ENCODE data around the gene VAMP1.

Gene VAMP1

GRCh38 chr12:6463858-6464257 lies 6.6 kb downstream of the VAMP1 start:
- peaks cover 86% of the 10 kb centered on the region for H3K36me3 Mint-ChIP-seq (ENCODE audit: low read depth)
- peak overlapping the region; percentile 77 for H3K4me3 Mint-ChIP-seq
- H3K27ac Mint-ChIP-seq = peak overlapping the region; percentile 99

DNA sequence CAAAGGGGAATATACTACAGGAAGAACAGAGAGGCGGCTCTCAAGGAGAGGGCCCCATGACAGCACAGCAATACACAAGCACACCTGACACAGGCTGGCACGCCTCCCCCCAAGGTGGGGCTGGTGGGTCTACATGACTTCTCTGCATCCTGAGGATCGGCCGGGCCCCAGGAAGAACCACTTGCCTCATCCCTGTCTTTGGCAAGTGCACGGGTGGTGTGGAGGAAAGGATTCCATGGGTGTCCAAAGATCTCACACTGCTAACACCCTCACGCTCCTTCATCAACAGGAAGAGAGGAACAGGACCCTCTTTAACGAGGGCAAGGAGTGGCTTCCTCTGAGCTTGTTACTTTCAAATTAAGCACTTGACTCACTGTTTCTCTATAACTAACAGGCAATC lies 7.3 kb downstream of the VAMP1 start:
- H3K4me3 Mint-ChIP-seq = peak overlapping the region; percentile 77
- peaks cover 73% of the 10 kb centered on the region for H3K4me1 Mint-ChIP-seq (ENCODE audit: low read depth)
- H3K9me3 Mint-ChIP-seq = no peaks in the 10 kb centered on the region
- H3K27me3 Mint-ChIP-seq (ENCODE audit: low read depth) = no peaks in the 10 kb centered on the region
- peak overlapping the region; percentile 99 for H3K27ac Mint-ChIP-seq
- H3K36me3 Mint-ChIP-seq (ENCODE audit: low read depth) = peaks cover 86% of the 10 kb centered on the region

More at GRCh38 chr12:6463858-6464257, 6.6 kb downstream of the VAMP1 start:
- Mint-ChIP-seq H3K27me3 (ENCODE audit: low read depth) (no peaks in the 10 kb centered on the region), H3K4me1 (ENCODE audit: low read depth) (peaks cover 73% of the 10 kb centered on the region), H3K9me3 (no peaks in the 10 kb centered on the region)

GRCh38 chr12:6462234-6462995 lies 8.1 kb downstream of the VAMP1 start:
- Mint-ChIP-seq H3K4me1 (ENCODE audit: low read depth) (peaks cover 69% of the 10 kb centered on the region), H3K27ac (peak overlapping the region; percentile 99), H3K4me3 (peak overlapping the region; percentile 77), H3K27me3 (ENCODE audit: low read depth) (no peaks in the 10 kb centered on the region), H3K9me3 (no peaks in the 10 kb centered on the region), H3K36me3 (ENCODE audit: low read depth) (peaks cover 84% of the 10 kb centered on the region)

DNA sequence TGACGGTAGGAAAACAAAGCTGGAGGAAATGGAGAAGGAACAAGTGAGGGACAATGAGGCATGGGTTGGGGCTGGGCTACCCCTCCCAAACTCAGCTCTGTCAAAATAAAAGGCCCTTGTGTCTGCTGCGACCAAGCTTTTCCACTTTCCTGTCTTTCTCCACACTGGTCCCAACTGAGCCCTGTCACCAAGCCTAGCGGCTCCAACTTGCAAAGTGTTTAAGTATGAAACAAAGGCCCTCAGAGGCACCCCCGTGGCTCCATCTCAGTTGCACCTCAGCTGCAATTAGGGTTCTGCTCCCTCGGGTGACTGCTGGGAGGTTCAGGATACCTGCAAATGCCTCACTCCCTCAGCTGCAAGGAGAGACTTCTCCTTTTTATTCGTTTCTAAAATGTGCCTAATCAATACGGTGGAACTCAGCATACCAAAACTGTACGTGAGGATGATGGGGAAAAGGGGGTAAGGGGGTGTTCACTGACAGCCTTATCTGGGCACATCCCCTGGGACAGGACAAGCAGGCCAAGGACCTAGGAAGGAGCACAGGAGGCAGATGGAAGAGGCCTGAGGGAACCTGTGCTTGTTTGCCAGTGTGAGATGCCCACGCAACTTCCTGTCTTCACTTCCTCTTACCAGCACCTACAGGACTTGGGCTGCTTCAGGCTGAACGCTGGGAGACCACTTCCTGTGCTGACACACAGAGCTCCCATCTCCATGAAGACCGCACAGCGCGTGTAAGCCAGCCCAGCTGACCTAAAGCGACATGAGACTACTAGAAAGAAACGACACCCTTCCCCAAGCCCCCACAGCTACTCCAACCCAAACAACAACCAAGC lies 8.9 kb downstream of the VAMP1 start:
- Mint-ChIP-seq H3K36me3 (ENCODE audit: low read depth) (peaks cover 83% of the 10 kb centered on the region), H3K4me3 (peak overlapping the region; percentile 86), H3K27me3 (ENCODE audit: low read depth) (no peaks in the 10 kb centered on the region), H3K9me3 (no peaks in the 10 kb centered on the region), H3K27ac (peak overlapping the region; percentile 99), H3K4me1 (ENCODE audit: low read depth) (peaks cover 67% of the 10 kb centered on the region)

DNA sequence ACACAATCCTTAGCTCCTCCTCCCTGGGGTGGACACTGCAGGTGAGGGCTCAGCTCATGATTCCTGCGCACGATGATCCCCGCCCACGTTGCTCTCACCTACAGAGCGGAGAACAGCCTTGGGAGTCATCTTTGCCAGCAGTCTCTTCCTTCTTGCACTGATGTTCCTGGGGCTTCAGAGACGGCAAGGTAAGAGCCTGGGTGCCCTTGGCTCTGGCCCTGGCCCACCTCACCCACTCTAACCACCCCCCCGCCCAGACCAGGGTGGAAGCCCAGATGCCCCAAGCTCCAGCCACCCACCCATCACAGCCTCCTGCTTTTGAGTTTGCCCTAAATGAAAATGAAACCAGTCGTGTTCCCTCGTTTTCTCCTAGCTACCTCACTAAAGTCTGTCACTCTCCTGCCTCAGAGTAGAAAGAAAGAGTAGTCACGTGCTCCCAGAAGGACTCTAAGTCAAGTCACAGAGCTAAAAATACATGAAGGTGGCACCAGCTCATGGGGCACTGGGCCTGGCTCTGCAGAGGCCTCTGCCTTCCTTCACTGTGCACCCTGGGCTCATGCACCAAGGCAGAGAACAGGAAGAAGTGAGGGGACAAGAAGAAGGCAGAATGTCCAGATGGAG lies 9.6 kb downstream of the VAMP1 start:
- Mint-ChIP-seq H3K4me1 (ENCODE audit: low read depth) (peaks cover 66% of the 10 kb centered on the region), H3K27ac (peak overlapping the region; percentile 99), H3K9me3 (no peaks in the 10 kb centered on the region), H3K4me3 (peak overlapping the region; percentile 86), H3K27me3 (ENCODE audit: low read depth) (no peaks in the 10 kb centered on the region), H3K36me3 (ENCODE audit: low read depth) (peaks cover 81% of the 10 kb centered on the region)

- Mint-ChIP-seq H3K27ac (peak overlapping the region; percentile 73), H3K9me3 (no peaks in the 10 kb centered on the region), H3K36me3 (ENCODE audit: low read depth) (peaks cover 78% of the 10 kb centered on the region), H3K4me1 (ENCODE audit: low read depth) (peaks cover 56% of the 10 kb centered on the region), H3K27me3 (ENCODE audit: low read depth) (no peaks in the 10 kb centered on the region), H3K4me3 (peak overlapping the region; percentile 30)
Measured at GRCh38 chr12:6459004-6459337, 11.5 kb downstream of the VAMP1 start.

- Mint-ChIP-seq H3K27ac (peak overlapping the region; percentile 73), H3K4me3 (no peak overlapping the region), H3K4me1 (ENCODE audit: low read depth) (peaks cover 54% of the 10 kb centered on the region), H3K9me3 (no peaks in the 10 kb centered on the region), H3K27me3 (ENCODE audit: low read depth) (no peaks in the 10 kb centered on the region), H3K36me3 (ENCODE audit: low read depth) (peaks cover 79% of the 10 kb centered on the region)
Measured at GRCh38 chr12:6458281-6459003, 12.0 kb downstream of the VAMP1 start.

DNA sequence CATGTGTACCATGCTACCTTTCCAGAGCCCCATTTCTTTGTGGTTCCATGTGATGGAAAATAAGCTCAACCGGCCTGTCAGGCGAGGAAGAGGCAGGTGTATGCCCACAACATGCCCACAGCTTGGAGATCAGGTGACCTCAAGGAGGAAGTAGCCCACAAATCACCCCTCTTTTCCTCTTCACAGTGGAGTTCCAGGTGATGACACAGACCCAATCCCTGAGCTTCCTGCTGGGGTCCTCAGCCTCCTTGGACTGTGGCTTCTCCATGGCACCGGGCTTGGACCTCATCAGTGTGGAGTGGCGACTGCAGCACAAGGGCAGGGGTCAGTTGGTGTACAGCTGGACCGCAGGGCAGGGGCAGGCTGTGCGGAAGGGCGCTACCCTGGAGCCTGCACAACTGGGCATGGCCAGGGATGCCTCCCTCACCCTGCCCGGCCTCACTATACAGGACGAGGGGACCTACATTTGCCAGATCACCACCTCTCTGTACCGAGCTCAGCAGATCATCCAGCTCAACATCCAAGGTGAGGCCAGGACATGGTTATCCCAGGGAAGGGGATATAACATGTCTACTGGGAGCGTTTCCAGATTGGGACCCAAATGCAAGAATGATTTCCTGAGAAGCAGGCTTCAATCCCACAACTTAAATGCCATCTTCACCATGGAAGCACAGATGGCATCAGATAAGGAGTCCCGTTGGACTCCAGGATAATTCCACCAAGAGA lies 13.1 kb downstream of the VAMP1 start:
- Mint-ChIP-seq H3K27ac (peak overlapping the region; percentile 27), H3K4me3 (no peak overlapping the region), H3K27me3 (ENCODE audit: low read depth) (no peaks in the 10 kb centered on the region), H3K4me1 (ENCODE audit: low read depth) (peaks cover 52% of the 10 kb centered on the region), H3K36me3 (ENCODE audit: low read depth) (peaks cover 77% of the 10 kb centered on the region), H3K9me3 (no peaks in the 10 kb centered on the region)

DNA sequence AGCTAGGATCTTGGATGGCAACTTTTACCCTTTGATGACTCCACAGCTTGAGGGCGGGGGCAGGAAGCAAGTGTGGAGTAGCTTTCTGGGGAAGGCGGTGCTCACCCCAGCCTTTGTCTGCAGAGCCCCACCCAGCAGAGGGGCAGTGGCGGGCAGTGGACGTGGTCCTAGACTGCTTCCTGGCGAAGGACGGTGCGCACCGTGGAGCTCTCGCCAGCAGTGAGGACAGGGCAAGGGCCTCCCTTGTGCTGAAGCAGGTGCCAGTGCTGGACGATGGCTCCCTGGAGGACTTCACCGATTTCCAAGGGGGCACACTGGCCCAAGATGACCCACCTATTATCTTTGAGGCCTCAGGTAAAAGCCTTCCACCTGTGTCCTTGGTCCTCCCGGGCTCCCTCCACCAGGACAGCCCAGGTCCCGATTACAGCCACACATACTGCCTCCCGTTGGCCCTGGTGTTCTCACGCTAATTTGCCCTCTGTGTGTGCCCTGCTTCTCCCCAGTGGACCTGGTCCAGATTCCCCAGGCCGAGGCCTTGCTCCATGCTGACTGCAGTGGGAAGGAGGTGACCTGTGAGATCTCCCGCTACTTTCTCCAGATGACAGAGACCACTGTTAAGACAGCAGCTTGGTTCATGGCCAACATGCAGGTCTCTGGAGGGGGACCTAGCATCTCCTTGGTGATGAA lies 17.4 kb downstream of the VAMP1 start:
- Mint-ChIP-seq H3K4me1 (ENCODE audit: low read depth) (peaks cover 45% of the 10 kb centered on the region), H3K4me3 (peak overlapping the region; percentile 98), H3K27ac (peak overlapping the region; percentile 97), H3K36me3 (ENCODE audit: low read depth) (peaks cover 62% of the 10 kb centered on the region), H3K9me3 (no peaks in the 10 kb centered on the region), H3K27me3 (ENCODE audit: low read depth) (no peaks in the 10 kb centered on the region)

DNA sequence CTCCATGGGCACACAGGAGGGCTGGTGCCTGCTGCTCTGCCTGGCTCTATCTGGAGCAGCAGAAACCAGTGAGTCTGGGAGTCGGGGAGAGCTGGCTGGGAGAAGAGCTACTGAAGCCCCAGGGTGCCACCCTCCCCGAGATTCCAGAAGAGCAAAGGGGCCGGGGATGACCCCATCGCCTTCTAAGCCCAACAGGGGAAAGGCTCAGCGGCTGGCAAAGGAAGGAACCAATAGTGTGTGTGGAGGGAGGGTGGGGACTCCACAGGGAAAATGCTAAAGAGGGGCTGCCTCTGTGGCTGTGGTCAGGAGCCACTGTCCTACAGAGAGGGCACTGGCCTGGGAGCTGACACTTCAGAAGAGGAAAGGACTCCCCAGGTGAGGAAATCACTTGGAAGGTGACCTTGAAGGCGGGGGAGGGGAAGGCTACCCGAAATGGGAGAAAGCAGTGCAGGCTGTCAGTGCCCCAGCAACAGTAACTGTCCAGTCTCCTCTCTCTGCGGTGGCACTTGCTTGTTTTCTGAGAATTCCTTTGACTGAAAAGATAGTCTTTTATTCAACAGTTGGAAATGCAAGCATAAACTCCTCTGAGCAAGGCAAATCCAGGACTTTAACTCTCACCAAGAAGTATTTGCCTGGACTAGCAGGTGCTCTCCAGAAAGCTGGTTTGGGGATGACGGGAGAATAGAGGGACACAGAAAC lies 18.1 kb downstream of the VAMP1 start:
- Mint-ChIP-seq H3K27me3 (ENCODE audit: low read depth) (no peaks in the 10 kb centered on the region), H3K36me3 (ENCODE audit: low read depth) (peaks cover 66% of the 10 kb centered on the region), H3K27ac (peak overlapping the region; percentile 97), H3K4me1 (ENCODE audit: low read depth) (peaks cover 51% of the 10 kb centered on the region), H3K9me3 (no peaks in the 10 kb centered on the region), H3K4me3 (peak overlapping the region; percentile 98)

DNA sequence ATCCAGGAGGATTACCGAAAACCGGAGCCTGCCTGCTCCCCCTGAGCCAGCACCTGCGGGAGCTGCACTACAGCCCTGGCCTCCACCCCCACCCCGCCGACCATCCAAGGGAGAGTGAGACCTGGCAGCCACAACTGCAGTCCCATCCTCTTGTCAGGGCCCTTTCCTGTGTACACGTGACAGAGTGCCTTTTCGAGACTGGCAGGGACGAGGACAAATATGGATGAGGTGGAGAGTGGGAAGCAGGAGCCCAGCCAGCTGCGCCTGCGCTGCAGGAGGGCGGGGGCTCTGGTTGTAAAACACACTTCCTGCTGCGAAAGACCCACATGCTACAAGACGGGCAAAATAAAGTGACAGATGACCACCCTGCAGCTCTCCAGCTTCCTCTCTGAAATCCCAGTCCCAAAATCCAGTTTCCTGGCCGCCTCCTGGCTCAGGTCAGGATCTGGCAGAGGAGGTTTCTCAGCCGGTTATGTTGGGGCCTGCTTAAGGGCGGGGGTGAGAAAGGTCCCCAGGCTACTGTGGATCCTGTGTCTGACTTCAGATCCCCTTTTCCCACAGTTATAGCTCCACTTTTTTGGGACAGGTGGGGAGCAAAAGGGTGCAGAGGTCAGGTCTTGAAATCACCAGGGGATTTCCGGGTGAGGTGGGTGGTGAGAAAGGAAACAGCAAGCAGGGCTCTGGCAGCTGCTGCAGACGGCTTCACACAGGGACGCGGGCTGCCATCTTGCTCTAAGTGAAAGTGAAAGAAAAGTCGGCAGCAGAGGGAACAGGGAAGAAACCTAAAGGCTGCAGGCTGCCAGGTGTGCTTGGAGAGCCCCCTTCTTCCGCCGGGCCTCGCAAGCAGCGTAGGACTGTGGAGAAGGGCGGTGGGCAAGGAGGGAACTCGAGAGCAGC lies 18.9 kb downstream of the VAMP1 start, which contains the start of gene TAPBPL:
Gene TAPBPL (plus strand): TSS at position 695 of the 897 bp plus-strand sequence. CDS start 207 bp downstream, outside the sequence.
- Mint-ChIP-seq H3K27me3 (ENCODE audit: low read depth) (no peaks in the 10 kb centered on the region), H3K27ac (peak within 1 kb of the TSS; percentile 97), H3K4me3 (peak within 1 kb of the TSS; percentile 98), H3K4me1 (ENCODE audit: low read depth) (peaks cover 53% of the 10 kb centered on the region), H3K36me3 (ENCODE audit: low read depth) (peaks cover 65% of the 10 kb centered on the region), H3K9me3 (no peaks in the 10 kb centered on the region)

- no peaks in the 10 kb centered on the region for H3K27me3 Mint-ChIP-seq (ENCODE audit: low read depth)
- H3K4me3 Mint-ChIP-seq = peak overlapping the region; percentile 98
- peak overlapping the region; percentile 97 for H3K27ac Mint-ChIP-seq
- peaks cover 65% of the 10 kb centered on the region for H3K36me3 Mint-ChIP-seq (ENCODE audit: low read depth)
- peaks cover 57% of the 10 kb centered on the region for H3K4me1 Mint-ChIP-seq (ENCODE audit: low read depth)
- H3K9me3 Mint-ChIP-seq = no peaks in the 10 kb centered on the region
Measured at GRCh38 chr12:6450869-6451347, 19.6 kb downstream of the VAMP1 start.
